Trophoblast cell (in vitro differentiated cells and primary cell): Measurements from ENCODE around the gene S100A7.

Experiments
- DNase-seq, 2 donors: peaks; one replicate each; pipeline ENCODE4 v3.0.0-alpha.2; 2016
- H2AFZ ChIP-seq: 2 replicates; pipeline ENCODE4 v1.6.1; 2013; ENCODE audit warnings: low read length, moderate library complexity, mild to moderate bottlenecking; ENCODE audit not compliant: insufficient read depth, poor library complexity
- H2AK5ac ChIP-seq: 2 replicates; pipeline ENCODE4 v1.6.1; 2013; ENCODE audit warnings: mild to moderate bottlenecking, low read length
- H2BK120ac ChIP-seq: 2 replicates; pipeline ENCODE4 v1.6.1; 2013; ENCODE audit warnings: low read length, mild to moderate bottlenecking, moderate library complexity; ENCODE audit not compliant: insufficient read depth, poor library complexity
- H2BK12ac ChIP-seq: 2 replicates; pipeline ENCODE4 v1.6.1; 2013; ENCODE audit warnings: mild to moderate bottlenecking, low read length, moderate library complexity
- H2BK5ac ChIP-seq: 2 replicates; pipeline ENCODE4 v1.6.1; 2013; ENCODE audit warnings: low read length, low read depth, moderate library complexity, mild to moderate bottlenecking; ENCODE audit not compliant: poor library complexity
- H3K14ac ChIP-seq: 2 replicates; pipeline ENCODE4 v1.6.1; 2013; ENCODE audit warnings: mild to moderate bottlenecking, low read length
- H3K18ac ChIP-seq: 2 replicates; pipeline ENCODE4 v1.6.1; 2013; ENCODE audit warnings: mild to moderate bottlenecking, low read length
- H3K23ac ChIP-seq: 2 replicates; pipeline ENCODE4 v1.6.1; 2013; ENCODE audit warnings: low read length
- H3K27ac ChIP-seq: 2 replicates; pipeline ENCODE4 v1.5.1; 2013; ENCODE audit warnings: low read depth, mild to moderate bottlenecking, inconsistent platforms, low read length, moderate library complexity
- H3K27me3 ChIP-seq: 2 replicates; pipeline ENCODE4 v1.6.1; 2013; ENCODE audit warnings: inconsistent platforms, mild to moderate bottlenecking, low read length, moderate library complexity; ENCODE audit not compliant: insufficient read depth
- H3K36me3 ChIP-seq, 2 experiments: 1 replicate in 1 of 2; 2 replicates in 1 of 2; pipeline ENCODE4 v1.6.1; 2013; ENCODE audit warnings: low read length in 2 of 2, mild to moderate bottlenecking in 2 of 2, moderate library complexity in 1 of 2; ENCODE audit not compliant: insufficient read depth in 2 of 2, control insufficient read depth in 1 of 2
- H3K4ac ChIP-seq: 2 replicates; pipeline ENCODE4 v1.6.1; 2013; ENCODE audit warnings: low read depth, mild to moderate bottlenecking, low read length, moderate library complexity
- H3K4me1 ChIP-seq, 2 experiments: 1 replicate in 1 of 2; 2 replicates in 1 of 2; pipeline ENCODE4 v1.6.1; 2013; ENCODE audit warnings: low read length in 2 of 2, mild to moderate bottlenecking in 2 of 2, moderate library complexity in 1 of 2; ENCODE audit not compliant: insufficient read depth in 2 of 2, control insufficient read depth in 1 of 2
- H3K4me2 ChIP-seq: 2 replicates; pipeline ENCODE4 v1.6.1; 2013; ENCODE audit warnings: inconsistent platforms, mild to moderate bottlenecking, low read length, moderate library complexity
- H3K4me3 ChIP-seq: 2 replicates; pipeline ENCODE4 v1.5.1; 2013; ENCODE audit warnings: mild to moderate bottlenecking, low read depth, low read length, inconsistent platforms
- H3K79me1 ChIP-seq: one replicate; pipeline ENCODE4 v1.6.1; 2013; ENCODE audit warnings: low read length
- H3K79me2 ChIP-seq: 2 replicates; pipeline ENCODE4 v1.6.1; 2013; ENCODE audit warnings: low read length, mild to moderate bottlenecking; ENCODE audit not compliant: control insufficient read depth, insufficient read depth, poor library complexity
- H3K9ac ChIP-seq: 2 replicates; pipeline ENCODE4 v1.6.1; 2013; ENCODE audit warnings: mild to moderate bottlenecking, low read length
- H3K9me3 ChIP-seq: 2 replicates; pipeline ENCODE4 v1.6.1; 2013; ENCODE audit warnings: low read depth, mild to moderate bottlenecking, control low read depth, inconsistent platforms, low read length; ENCODE audit not compliant: insufficient read depth
- H4K12ac ChIP-seq: 2 replicates; pipeline ENCODE4 v1.6.1; 2013; ENCODE audit warnings: low read depth, mild to moderate bottlenecking, low read length, moderate library complexity
- H4K8ac ChIP-seq: 2 replicates; pipeline ENCODE4 v1.6.1; 2013; ENCODE audit warnings: low read depth, mild to moderate bottlenecking, low read length, moderate library complexity
- H4K91ac ChIP-seq: one replicate; pipeline ENCODE4 v1.6.1; 2013; ENCODE audit warnings: low read depth, mild to moderate bottlenecking, low read length, moderate library complexity
- WGBS: extraction: QIAGEN DNeasy Blood & Tissue Kit; methylation state at CpG from one replicate; pipeline ENCODE4 v1.1.7; 2013; ENCODE audit warnings: missing lambda C conversion rate; ENCODE audit not compliant: insufficient read length, insufficient coverage; ENCODE audit errors: extremely low coverage; 5-methylcytosine and 5-hydroxymethylcytosine counted together

The S100A7 gene

GRCh38 chr1:153443486-153443885 lies 17.0 kb downstream of the S100A7 start:
- Histone ChIP-seq H4K8ac (no peak overlapping the region), H3K23ac (no peak overlapping the region), H3K79me2 (no peaks in the 10 kb centered on the region), H3K18ac (no peak overlapping the region), H3K14ac (no peak overlapping the region), H4K91ac (no peak overlapping the region), H2BK5ac (no peak overlapping the region), H3K9ac (no peak overlapping the region), H2BK12ac (no peak overlapping the region), H3K4me1 (no peaks in the 10 kb centered on the region), H3K79me1 (no peaks in the 10 kb centered on the region), H2BK120ac (no peak overlapping the region), H3K4me2 (no peak overlapping the region), H4K12ac (no peak overlapping the region), H3K4ac (no peak overlapping the region), H2AFZ (no peak overlapping the region), H3K27ac (no peak overlapping the region), H3K4me3 (no peak overlapping the region), H3K9me3 (peaks cover 4% of the 10 kb centered on the region), H3K36me3 (no peaks in the 10 kb centered on the region), H2AK5ac (no peak overlapping the region), H3K27me3 (no peaks in the 10 kb centered on the region)
- no peak for DNase-seq
- no CpG with 5 or more reads among the region's 4 CpGs for WGBS

- H4K91ac ChIP-seq = no peak overlapping the region
- H3K79me1 ChIP-seq = no peaks in the 10 kb centered on the region
- no peak overlapping the region for H3K27ac ChIP-seq
- WGBS = no CpG with 5 or more reads among the region's 9 CpGs
- no peak overlapping the region for H4K8ac ChIP-seq
- H3K79me2 ChIP-seq = no peaks in the 10 kb centered on the region
- peaks cover 4% of the 10 kb centered on the region for H3K9me3 ChIP-seq
- H3K14ac ChIP-seq = no peak overlapping the region
- no peak overlapping the region for H3K18ac ChIP-seq
- H3K4me1 ChIP-seq = no peaks in the 10 kb centered on the region
- H3K4me3 ChIP-seq = no peak overlapping the region
- no peaks in the 10 kb centered on the region for H3K36me3 ChIP-seq
- H2BK120ac ChIP-seq = no peak overlapping the region
- H3K4ac ChIP-seq = no peak overlapping the region
- no peak overlapping the region for H3K9ac ChIP-seq
- DNase-seq = no peak
- no peak overlapping the region for H2AK5ac ChIP-seq
- no peaks in the 10 kb centered on the region for H3K27me3 ChIP-seq
- H2BK12ac ChIP-seq = no peak overlapping the region
- H4K12ac ChIP-seq = no peak overlapping the region
- H2AFZ ChIP-seq = no peak overlapping the region
- no peak overlapping the region for H3K23ac ChIP-seq
- H3K4me2 ChIP-seq = no peak overlapping the region
- no peak overlapping the region for H2BK5ac ChIP-seq
These were observed 19.2 kb downstream of the S100A7 start for GRCh38 chr1:153441238-153441755.

GRCh38 chr1:153439273-153439672 lies 21.2 kb downstream of the S100A7 start:
- H4K91ac ChIP-seq = no peak overlapping the region
- no peak overlapping the region for H2BK120ac ChIP-seq
- no peak overlapping the region for H2AK5ac ChIP-seq
- no peak overlapping the region for H3K4me3 ChIP-seq
- no peak overlapping the region for H2AFZ ChIP-seq
- H3K36me3 ChIP-seq = no peaks in the 10 kb centered on the region
- H4K12ac ChIP-seq = no peak overlapping the region
- no peak overlapping the region for H2BK5ac ChIP-seq
- H3K27me3 ChIP-seq = no peaks in the 10 kb centered on the region
- H3K27ac ChIP-seq = no peak overlapping the region
- no peak overlapping the region for H3K14ac ChIP-seq
- no peak overlapping the region for H3K4ac ChIP-seq
- no peaks in the 10 kb centered on the region for H3K79me2 ChIP-seq
- no peak overlapping the region for H4K8ac ChIP-seq
- no peak overlapping the region for H3K4me2 ChIP-seq
- no peak overlapping the region for H3K23ac ChIP-seq
- no peaks in the 10 kb centered on the region for H3K4me1 ChIP-seq
- no peak for DNase-seq
- no peak overlapping the region for H2BK12ac ChIP-seq
- no peak overlapping the region for H3K9ac ChIP-seq
- H3K18ac ChIP-seq = no peak overlapping the region
- peaks cover 4% of the 10 kb centered on the region for H3K9me3 ChIP-seq
- H3K79me1 ChIP-seq = no peaks in the 10 kb centered on the region

GRCh38 chr1:153438599-153438998 lies 21.9 kb downstream of the S100A7 start:
- H3K79me2 ChIP-seq = no peaks in the 10 kb centered on the region
- H4K12ac ChIP-seq = no peak overlapping the region
- H2BK120ac ChIP-seq = no peak overlapping the region
- H3K4me2 ChIP-seq = no peak overlapping the region
- no peak overlapping the region for H3K27ac ChIP-seq
- no peak overlapping the region for H3K18ac ChIP-seq
- no peaks in the 10 kb centered on the region for H3K4me1 ChIP-seq
- no peak overlapping the region for H3K4me3 ChIP-seq
- H3K36me3 ChIP-seq = no peaks in the 10 kb centered on the region
- H2BK12ac ChIP-seq = no peak overlapping the region
- no peak for DNase-seq
- H4K8ac ChIP-seq = no peak overlapping the region
- H3K23ac ChIP-seq = no peak overlapping the region
- no peaks in the 10 kb centered on the region for H3K27me3 ChIP-seq
- H2AFZ ChIP-seq = no peak overlapping the region
- H3K9ac ChIP-seq = no peak overlapping the region
- no peak overlapping the region for H2BK5ac ChIP-seq
- H3K9me3 ChIP-seq = peaks cover 3% of the 10 kb centered on the region
- no peak overlapping the region for H3K4ac ChIP-seq
- WGBS = no CpG with 5 or more reads among the region's 7 CpGs
- H4K91ac ChIP-seq = no peak overlapping the region
- no peak overlapping the region for H3K14ac ChIP-seq
- no peak overlapping the region for H2AK5ac ChIP-seq
- no peaks in the 10 kb centered on the region for H3K79me1 ChIP-seq
